SK-N-SH (cell line): ENCODE results near the gene SPACA5B.

Experiments used
- NRF1 ChIP-seq: IDR thresholded peaks from 2 replicates; pipeline ENCODE4 v1.6.1; 2012; ENCODE audit warnings: low read depth, mild to moderate bottlenecking, low read length
- RXRA ChIP-seq: IDR thresholded peaks from 2 replicates; pipeline ENCODE4 v1.4.0; 2012; ENCODE audit warnings: low read depth, mild to moderate bottlenecking, borderline replicate concordance
- TAF1 ChIP-seq: IDR thresholded peaks from 2 replicates; pipeline ENCODE4 v1.6.1; 2012; ENCODE audit warnings: low read depth, mild to moderate bottlenecking, low read length, moderate library complexity, borderline replicate concordance
- TF ChIP-seq, protein P1 (sequence below): fragments of 150-350 bp; IDR thresholded peaks from 2 replicates; pipeline ENCODE4 v1.6.1; 2017; ENCODE audit warnings: antibody characterized with exemption, low read length, low read depth, borderline replicate concordance

DNA sequence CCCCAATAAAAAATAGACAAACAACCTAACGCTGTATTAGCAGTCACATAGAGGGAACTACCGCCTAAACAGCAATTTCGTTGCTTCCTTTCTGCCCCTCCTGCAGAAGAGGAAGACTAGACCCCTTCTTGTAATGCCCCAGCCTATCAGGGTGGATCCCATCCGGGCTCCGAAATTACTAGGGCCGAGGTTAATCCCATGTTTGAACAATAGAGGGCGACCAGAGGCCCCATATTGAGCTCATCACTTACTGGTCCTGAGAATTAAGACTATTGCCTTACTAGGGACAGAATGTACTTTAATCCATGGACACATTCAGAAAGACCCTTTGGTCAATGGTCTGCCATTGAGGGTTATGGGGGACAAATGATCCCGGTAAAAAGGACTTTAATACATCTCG, 47.2 kb upstream of the SPACA5B start:
- TF ChIP-seq NRF1 (no peak), TAF1 (no peak), RXRA (no peak)
- TF ChIP-seq, protein P1, sequence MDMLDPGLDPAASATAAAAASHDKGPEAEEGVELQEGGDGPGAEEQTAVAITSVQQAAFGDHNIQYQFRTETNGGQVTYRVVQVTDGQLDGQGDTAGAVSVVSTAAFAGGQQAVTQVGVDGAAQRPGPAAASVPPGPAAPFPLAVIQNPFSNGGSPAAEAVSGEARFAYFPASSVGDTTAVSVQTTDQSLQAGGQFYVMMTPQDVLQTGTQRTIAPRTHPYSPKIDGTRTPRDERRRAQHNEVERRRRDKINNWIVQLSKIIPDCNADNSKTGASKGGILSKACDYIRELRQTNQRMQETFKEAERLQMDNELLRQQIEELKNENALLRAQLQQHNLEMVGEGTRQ: no peak
